HG02678 (cell line): ENCODE data around the gene PLXNA3.
"Not testable (repeated sequence)": the region's sequence is repeated elsewhere in the genome, so short reads cannot be mapped to it uniquely, and the experiment has no call there.

Experiments used
- ATAC-seq: cut with Tn5 transposase; IDR thresholded peaks from one replicate; pipeline ENCODE4 v1.9.1; 2021; ENCODE audit warnings: mild to moderate bottlenecking, moderate library complexity; ENCODE audit not compliant: unreplicated experiment

Gene PLXNA3

GRCh38 chrX:154495472-154495922 lies 37.4 kb downstream of the PLXNA3 start:
- no peak for ATAC-seq

GRCh38 chrX:154496591-154497137 lies 38.6 kb downstream of the PLXNA3 start:
- not testable (repeated sequence) for ATAC-seq

DNA sequence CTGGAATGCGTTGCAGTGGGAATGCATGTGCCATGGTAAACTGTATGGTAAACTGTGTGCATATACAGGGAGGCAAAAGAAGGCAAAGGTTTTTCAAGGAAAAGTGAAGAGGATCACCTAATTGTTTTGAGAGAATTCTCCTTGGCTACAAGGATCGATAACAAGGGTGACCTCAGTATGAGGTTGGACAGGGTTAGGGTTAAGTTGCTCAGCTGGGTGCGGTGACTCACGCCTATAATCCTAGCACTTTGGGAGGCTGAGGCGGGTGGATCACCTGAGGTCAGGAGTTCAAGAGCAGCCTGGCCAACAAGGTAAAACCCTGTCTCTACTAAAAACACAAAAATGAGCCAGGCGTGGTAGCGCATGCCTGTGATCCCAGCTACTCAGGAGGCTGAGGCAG lies 43.3 kb downstream of the PLXNA3 start:
- not testable (repeated sequence) for ATAC-seq

GRCh38 chrX:154502098-154502497 lies 44.0 kb downstream of the PLXNA3 start:
- ATAC-seq, result no peak

DNA sequence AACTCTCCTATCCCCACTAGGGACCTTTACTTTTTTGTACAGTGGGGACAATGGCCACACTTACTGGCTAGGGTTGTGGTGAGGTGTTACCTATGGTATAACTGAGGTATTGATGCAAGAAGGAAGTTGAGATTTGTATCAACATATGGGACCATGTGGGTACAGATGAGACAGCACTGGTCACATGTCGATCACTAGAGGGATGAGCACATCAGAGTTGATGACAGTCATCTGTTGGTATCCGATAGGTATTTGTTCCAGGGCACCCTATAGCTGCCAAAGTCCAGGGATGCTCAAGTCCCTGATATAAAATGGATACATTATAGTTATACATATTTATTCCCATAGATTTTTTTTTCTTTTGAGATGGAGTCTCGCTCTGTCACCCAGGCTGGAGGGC lies 44.9 kb downstream of the PLXNA3 start:
- no peak for ATAC-seq

GRCh38 chrX:154505734-154506133 lies 47.7 kb downstream of the PLXNA3 start:
- ATAC-seq, result no peak

DNA sequence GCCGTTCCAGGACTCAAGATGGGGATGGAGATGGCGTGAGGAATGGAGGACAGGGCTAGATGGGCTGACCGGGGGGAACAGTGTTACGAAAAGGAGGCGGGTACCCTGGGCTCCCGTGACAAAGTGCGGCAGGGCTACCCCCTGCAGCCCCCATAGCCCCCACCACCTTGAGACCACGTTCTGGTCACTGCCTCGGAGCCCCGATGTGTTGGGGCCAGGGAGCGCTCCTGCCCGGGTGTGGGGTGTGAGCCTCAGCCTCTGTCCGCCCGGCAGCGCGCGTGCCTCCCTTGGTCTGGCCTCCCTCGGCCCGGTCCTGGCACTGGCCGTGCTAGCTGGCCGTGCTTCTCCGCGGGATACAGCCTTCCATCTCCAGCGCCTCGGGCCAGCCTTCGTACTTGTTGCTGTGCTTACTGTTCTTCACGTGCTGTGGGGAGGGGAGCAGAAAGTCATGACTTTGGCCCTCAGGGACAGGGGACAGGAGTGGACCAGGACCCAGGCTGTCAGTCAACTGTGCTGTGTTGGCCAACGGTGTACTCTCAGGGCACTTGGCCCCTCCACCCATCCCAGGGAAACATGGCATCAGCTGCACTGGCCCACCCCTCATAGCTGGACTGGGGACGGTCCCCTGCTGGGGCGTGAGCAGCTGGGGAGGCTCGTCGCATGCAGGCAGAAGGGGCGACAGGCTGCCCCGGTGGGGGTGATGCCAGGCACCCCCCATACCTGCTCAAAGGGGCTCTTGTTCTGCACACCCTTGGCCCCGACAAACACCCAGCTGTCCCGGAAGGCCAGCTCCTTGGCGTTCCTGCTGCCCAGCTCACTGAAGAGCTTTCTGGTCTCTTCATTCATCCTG lies 48.6 kb downstream of the PLXNA3 start:
- no peak for ATAC-seq

GRCh38 chrX:154507673-154508383 lies 49.7 kb downstream of the PLXNA3 start:
- ATAC-seq, result no peak

DNA sequence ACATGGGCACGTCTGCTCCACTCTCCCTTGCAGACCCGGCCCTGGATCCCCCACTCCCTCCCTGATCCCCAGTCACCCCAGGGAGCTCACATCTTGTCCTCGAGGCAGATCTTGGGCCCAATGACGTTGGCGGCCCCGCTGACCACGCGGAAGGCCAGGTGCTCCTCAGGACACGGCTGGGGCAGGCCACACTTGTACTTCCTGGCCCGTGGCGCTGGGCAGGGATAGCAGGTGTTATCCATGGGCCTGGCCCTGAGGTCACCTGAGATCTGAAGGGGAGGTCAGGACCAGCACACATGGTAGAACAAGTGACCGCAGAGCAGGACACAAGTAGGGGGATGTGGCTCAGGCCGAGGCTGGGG lies 50.3 kb downstream of the PLXNA3 start:
- ATAC-seq, result no peak

DNA sequence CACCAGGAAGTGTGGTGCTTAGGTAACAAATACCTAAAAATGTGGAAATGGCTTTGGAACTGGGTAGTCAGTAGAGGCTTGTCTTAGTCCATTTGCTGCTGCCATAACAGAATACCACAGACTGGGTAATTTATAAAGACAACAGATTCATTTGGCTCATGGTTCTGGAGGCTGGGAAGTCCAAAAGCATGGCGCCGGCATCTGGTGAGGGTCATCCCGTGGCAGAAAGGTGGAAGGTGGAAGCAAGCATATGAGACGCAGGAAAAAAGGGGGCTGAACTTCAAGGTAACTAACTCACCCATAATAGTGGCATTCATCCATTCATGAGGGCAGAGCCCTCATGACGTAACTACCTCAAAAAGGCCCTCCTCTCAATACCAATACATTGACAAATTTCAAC lies 51.4 kb downstream of the PLXNA3 start:
- ATAC-seq, result no peak

GRCh38 chrX:154511761-154512160 lies 53.7 kb downstream of the PLXNA3 start:
- ATAC-seq, result no peak

DNA sequence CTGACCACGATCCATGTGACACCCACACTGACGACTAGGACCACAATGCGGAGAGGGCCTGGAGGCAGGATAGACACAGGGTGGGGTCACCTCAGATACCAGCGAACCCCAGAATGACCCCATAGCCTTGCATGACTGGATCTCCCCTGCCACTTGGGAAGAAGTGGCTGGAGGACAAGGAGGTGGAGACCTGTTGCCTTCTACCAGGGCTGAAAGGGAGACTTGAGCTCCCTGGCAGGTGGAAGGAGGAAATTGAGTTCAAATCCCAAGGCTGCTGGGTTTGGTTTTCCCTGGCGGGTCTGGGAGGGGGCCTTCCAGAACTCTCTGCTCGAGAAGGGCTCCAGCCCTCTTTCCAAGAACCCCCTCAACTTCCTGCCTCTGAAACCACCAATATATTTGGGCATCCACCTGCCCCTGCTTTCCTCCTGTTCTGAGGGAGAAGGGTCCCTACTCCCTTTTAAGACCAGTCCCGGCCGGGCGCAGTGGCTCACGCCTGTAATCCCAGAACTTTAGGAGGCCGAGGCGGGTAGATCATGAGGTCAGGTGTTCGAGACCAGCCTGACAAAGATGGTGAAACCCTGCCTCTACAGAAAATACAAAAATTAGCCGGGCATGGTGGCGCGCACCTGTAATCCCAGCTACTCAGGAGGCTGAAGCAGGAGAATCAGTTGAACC lies 54.9 kb downstream of the PLXNA3 start:
- no peak for ATAC-seq

- ATAC-seq, result no peak
These were observed 55.6 kb downstream of the PLXNA3 start for GRCh38 chrX:154513716-154514115.

- no peak for ATAC-seq
These were observed 57.2 kb downstream of the PLXNA3 start for GRCh38 chrX:154515090-154515965.

GRCh38 chrX:154515966-154516655 lies 58.0 kb downstream of the PLXNA3 start, which contains the start of gene FAM3A:
FAM3A (minus strand) TSS chrX:154516232; CDS start chrX:154515772, 460 bp downstream.
- peak; percentile 91 for ATAC-seq

DNA sequence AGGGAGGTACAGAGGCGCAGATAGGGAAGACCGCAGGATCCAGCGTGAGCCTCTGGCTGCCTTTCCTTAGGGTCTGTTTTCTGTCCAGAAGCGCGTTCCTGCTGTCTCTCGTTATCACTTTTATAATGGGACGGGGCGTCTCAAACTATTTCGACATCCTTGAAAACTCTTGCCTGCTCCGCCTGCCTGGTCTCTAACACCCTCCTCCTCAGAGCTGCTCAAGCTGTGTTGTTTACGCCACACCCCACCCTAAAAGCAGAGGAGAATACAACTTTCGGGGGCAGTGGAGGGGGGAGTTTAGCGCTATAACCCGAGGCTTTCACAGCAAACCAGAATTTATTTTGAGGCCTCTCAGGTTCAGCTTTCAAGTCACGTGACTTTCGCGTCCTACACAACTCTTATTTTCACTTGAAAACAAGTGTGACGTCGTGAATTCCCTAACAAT lies 58.6 kb downstream of the PLXNA3 start:
- peak; percentile 13 for ATAC-seq

- ATAC-seq, result no peak
These were observed 59.2 kb downstream of the PLXNA3 start for GRCh38 chrX:154517101-154517781.

DNA sequence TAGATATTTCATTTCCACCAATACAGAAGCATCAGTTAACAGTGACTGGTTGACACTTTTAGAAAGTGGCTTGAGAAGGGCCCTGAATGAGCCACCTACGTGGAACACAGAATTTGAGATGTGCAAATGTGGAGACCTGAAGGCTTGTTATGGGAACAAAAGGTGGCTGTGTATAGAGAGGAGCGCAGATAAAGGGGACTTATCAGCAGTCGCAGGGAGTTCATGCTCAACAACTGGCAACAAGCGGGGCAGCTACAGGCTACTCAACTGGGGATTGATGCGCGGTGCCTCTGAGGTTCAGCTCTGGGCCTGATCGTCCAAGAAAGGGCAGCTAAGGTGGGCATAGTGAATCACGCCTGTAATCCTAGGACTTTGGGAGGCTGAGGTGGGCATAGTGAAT lies 61.3 kb downstream of the PLXNA3 start:
- ATAC-seq, result no peak
